IMR-90 (cell line): ENCODE data around the gene EDARADD. TPM values are rescaled to one million over a fixed set of nuclear protein-coding genes. Genes with fewer than 3 reads are reported as not detected.

Experiments
- ATAC-seq: fragments of 200-7000 bp; cut with Tn5 transposase; 2 replicates; pipeline ENCODE4 v1.9.1; 2020; ENCODE audit warnings: low read depth, mild to moderate bottlenecking, moderate library complexity
- BruUV-seq: library from RNA; stranded (reverse); fragments of 400-500 nt; replicated peaks from 2 replicates; lab custom pipeline; 2021; lab: Mats Ljungman, UMichigan
- CTCF ChIA-PET: fragments of 300-600 bp; formaldehyde crosslinking; extraction: SDS; loops from one replicate; lab custom pipeline; 2021; ENCODE audit warnings: antibody characterized with exemption; lab: Yijun Ruan, JAX
- POLR2A ChIA-PET: fragments of 300-600 bp; sonication (Branson Sonifier 250); formaldehyde crosslinking; loops from one replicate; lab custom pipeline; 2022; ENCODE audit warnings: antibody characterized with exemption; ENCODE audit not compliant: unreplicated experiment; lab: Charles Lee
- DNase-seq: peaks from one replicate; pipeline ENCODE4 v3.0.0; 2013
- H2AFZ ChIP-seq: replicated peaks from 2 replicates; pipeline ENCODE3; 2013; ENCODE audit warnings: low read length, mild to moderate bottlenecking; ENCODE audit not compliant: poor library complexity
- H2AK5ac ChIP-seq: 2 replicates; pipeline ENCODE4 v1.6.1; 2013; ENCODE audit warnings: low read depth, low read length, inconsistent platforms
- H2AK9ac ChIP-seq: replicated peaks from 2 replicates; pipeline ENCODE3; 2013; ENCODE audit warnings: mild to moderate bottlenecking, low read depth, low read length, moderate library complexity; ENCODE audit not compliant: poor library complexity
- H2BK120ac ChIP-seq: 2 replicates; pipeline ENCODE4 v1.6.1; 2013; ENCODE audit warnings: low read depth, low read length, inconsistent platforms
- H2BK15ac ChIP-seq: 3 replicates; pipeline ENCODE4 v1.6.1; 2013; ENCODE audit warnings: low read depth, low read length, inconsistent platforms
- H2BK20ac ChIP-seq: 2 replicates; pipeline ENCODE4 v1.6.1; 2013; ENCODE audit warnings: low read depth, mild to moderate bottlenecking, inconsistent platforms, low read length, moderate library complexity
- H2BK5ac ChIP-seq: 2 replicates; pipeline ENCODE4 v1.6.1; 2013; ENCODE audit warnings: mild to moderate bottlenecking, low read depth, low read length, inconsistent platforms; ENCODE audit not compliant: poor library complexity, severe bottlenecking
- H3K14ac ChIP-seq: replicated peaks from 2 replicates; pipeline ENCODE4 v1.6.1; 2013; ENCODE audit warnings: low read depth, low read length, inconsistent platforms
- H3K18ac ChIP-seq: 2 replicates; pipeline ENCODE4 v1.6.1; 2013; ENCODE audit warnings: low read depth, low read length, control low read depth
- H3K23ac ChIP-seq: 2 replicates; pipeline ENCODE4 v1.6.1; 2013; ENCODE audit warnings: low read depth, low read length, inconsistent platforms
- H3K27ac ChIP-seq: 2 replicates; pipeline ENCODE4 v1.5.1; 2013; ENCODE audit warnings: mild to moderate bottlenecking, control low read depth, low read length; ENCODE audit not compliant: insufficient read depth
- H3K27me3 ChIP-seq: 2 replicates; pipeline ENCODE4 v1.6.1; 2013; ENCODE audit warnings: low read length; ENCODE audit not compliant: control insufficient read depth, insufficient read depth
- H3K36me3 ChIP-seq: 2 replicates; pipeline ENCODE4 v1.6.1; 2013; ENCODE audit warnings: low read length, mixed read lengths; ENCODE audit not compliant: control insufficient read depth, insufficient read depth
- H3K4ac ChIP-seq: 2 replicates; pipeline ENCODE4 v1.6.1; 2013; ENCODE audit warnings: low read depth, low read length, inconsistent platforms
- H3K4me1 ChIP-seq: 2 replicates; pipeline ENCODE4 v1.6.1; 2013; ENCODE audit warnings: low read length, mixed read lengths; ENCODE audit not compliant: control insufficient read depth, insufficient read depth
- H3K4me2 ChIP-seq: 2 replicates; pipeline ENCODE4 v1.6.1; 2013; ENCODE audit warnings: low read depth, mild to moderate bottlenecking, control low read depth, low read length, moderate library complexity
- H3K4me3 ChIP-seq: 2 replicates; pipeline ENCODE4 v1.5.1; 2013; ENCODE audit warnings: low read depth, mild to moderate bottlenecking, control low read depth, low read length, moderate library complexity; ENCODE audit not compliant: insufficient read depth
- H3K56ac ChIP-seq: 2 replicates; pipeline ENCODE4 v1.6.1; 2013; ENCODE audit warnings: low read length, inconsistent platforms; ENCODE audit not compliant: insufficient read depth; ENCODE audit errors: extremely low read depth
- H3K79me1 ChIP-seq, 2 experiments: 2 replicates each; pipeline ENCODE4 v1.6.1; 2013; ENCODE audit warnings: low read length in 2 of 2, inconsistent platforms in 1 of 2, low read depth in 1 of 2
- H3K9ac ChIP-seq: 2 replicates; pipeline ENCODE4 v1.6.1; 2013; ENCODE audit warnings: low read depth, low read length, control low read depth
- H3K9me1 ChIP-seq: 2 replicates; pipeline ENCODE4 v1.6.1; 2013; ENCODE audit warnings: low read length, inconsistent platforms; ENCODE audit not compliant: insufficient read depth
- H3K9me3 ChIP-seq: 2 replicates; pipeline ENCODE4 v1.6.1; 2013; ENCODE audit warnings: low read length; ENCODE audit not compliant: control insufficient read depth, insufficient read depth
- H4K20me1 ChIP-seq: 2 replicates; pipeline ENCODE4 v1.6.1; 2013; ENCODE audit warnings: low read length, inconsistent platforms; ENCODE audit not compliant: insufficient read depth
- H4K5ac ChIP-seq: 2 replicates; pipeline ENCODE4 v1.6.1; 2013; ENCODE audit warnings: mild to moderate bottlenecking, low read depth, low read length, control low read depth
- H4K8ac ChIP-seq, 2 experiments: 2 replicates each; pipeline ENCODE4 v1.6.1; 2013; ENCODE audit warnings: low read depth in 2 of 2, low read length in 2 of 2, control low read depth in 1 of 2, inconsistent platforms in 1 of 2
- H4K91ac ChIP-seq: 2 replicates; pipeline ENCODE4 v1.6.1; 2013; ENCODE audit warnings: low read depth, low read length, inconsistent platforms; ENCODE audit not compliant: insufficient read depth
- BHLHE40 ChIP-seq: fragments of 150-350 bp; IDR thresholded peaks from 2 replicates; pipeline ENCODE4 v1.6.1; 2016; ENCODE audit warnings: mild to moderate bottlenecking, low read depth, low read length
- CEBPB ChIP-seq: IDR thresholded peaks from 2 replicates; pipeline ENCODE4 v1.6.1; 2012; ENCODE audit warnings: low read depth, low read length, improper control_type of control experiment
- ELK1 ChIP-seq: fragments of 150-350 bp; IDR thresholded peaks from 2 replicates; pipeline ENCODE4 v1.6.1; 2016; ENCODE audit warnings: low read depth, mild to moderate bottlenecking, low read length, moderate library complexity, borderline replicate concordance
- FOS ChIP-seq: fragments of 150-350 bp; IDR thresholded peaks from 2 replicates; pipeline ENCODE4 v1.6.1; 2016; ENCODE audit warnings: low read depth, low read length
- MAFK ChIP-seq: IDR thresholded peaks from 2 replicates; pipeline ENCODE4 v1.6.1; 2012; ENCODE audit warnings: low read depth, low read length, improper control_type of control experiment
- MAZ ChIP-seq: IDR thresholded peaks from 2 replicates; pipeline ENCODE4 v1.6.1; 2012; ENCODE audit warnings: low read depth, mild to moderate bottlenecking, low read length, improper control_type of control experiment, moderate library complexity, borderline replicate concordance
- MXI1 ChIP-seq: IDR thresholded peaks from 2 replicates; pipeline ENCODE4 v1.6.1; 2012; ENCODE audit warnings: low read depth, mild to moderate bottlenecking, low read length, moderate library complexity, borderline replicate concordance
- NFE2L2 ChIP-seq: fragments of 150-350 bp; IDR thresholded peaks from 2 replicates; pipeline ENCODE4 v1.6.1; 2016; ENCODE audit warnings: low read depth, mild to moderate bottlenecking, low read length
- POLR2A ChIP-seq: IDR thresholded peaks from 2 replicates; pipeline ENCODE4 v1.6.1; 2012; ENCODE audit warnings: mild to moderate bottlenecking, low read depth, low read length
- RAD21 ChIP-seq: IDR thresholded peaks from 2 replicates; pipeline ENCODE4 v1.6.1; 2012; ENCODE audit warnings: low read length, improper control_type of control experiment
- RCOR1 ChIP-seq: IDR thresholded peaks from 2 replicates; pipeline ENCODE4 v1.6.1; 2012; ENCODE audit warnings: mild to moderate bottlenecking, low read length, improper control_type of control experiment; ENCODE audit not compliant: insufficient replicate concordance
- RFX5 ChIP-seq: IDR thresholded peaks from 2 replicates; pipeline ENCODE4 v1.8.0; 2012; ENCODE audit warnings: low read depth, mild to moderate bottlenecking, low read length, moderate library complexity
- SMC3 ChIP-seq: fragments of 150-350 bp; IDR thresholded peaks from 2 replicates; pipeline ENCODE4 v1.6.1; 2016; ENCODE audit warnings: low read depth, mild to moderate bottlenecking, antibody characterized with exemption, low read length, moderate library complexity
- USF2 ChIP-seq: fragments of 150-350 bp; IDR thresholded peaks from 2 replicates; pipeline ENCODE4 v1.6.1; 2017; ENCODE audit warnings: mild to moderate bottlenecking, antibody characterized with exemption, low read length, low read depth
- WGBS, 2 experiments: methylation state at CpG; one replicate each; pipeline versions ENCODE4 v1.1.5 to v1.1.7; 2013; ENCODE audit warnings: missing lambda C conversion rate in 2 of 2; ENCODE audit not compliant: insufficient read length in 1 of 2; ENCODE audit errors: extremely low coverage in 2 of 2; 5-methylcytosine and 5-hydroxymethylcytosine counted together
- dilution Hi-C: fragments of 300-500 bp; cut with HindIII; formaldehyde crosslinking; loops from one replicate; pipeline ENCODE4 v1.14.3; 2018; ENCODE audit warnings: low sequenced_read_pairs; ENCODE audit not compliant: unreplicated experiment
- in situ Hi-C: fragments of 300-500 bp; cut with MboI; formaldehyde crosslinking; loops from 3 replicates; pipeline ENCODE4 v1.14.3; 2019; ENCODE audit warnings: low sequenced_read_pairs, inconsistent platforms, mixed read lengths
- intact Hi-C: fragments of 100-400 bp; cut with micrococcal nuclease; formaldehyde crosslinking; loops from 2 replicates; pipeline ENCODE4 v1.10.0; 2022
- polyA plus RNA-seq, 3 experiments: library from polyadenylated mRNA; depleted of rRNA; stranded (reverse); fragments of >200 nt; gene quantifications; 2 replicates each; pipeline ENCODE4 v1.2.3, GENCODE V29; 2012; ENCODE audit warnings: low replicate concordance in 1 of 3
- total RNA-seq: library from RNA; depleted of rRNA; stranded (reverse); fragments of >200 nt; gene quantifications from 2 replicates; pipeline ENCODE4 v1.2.3, GENCODE V29; 2012

Gene EDARADD
- total and polyA plus RNA-seq, 2 of the 4 experiments (the other 2 are of a cell fraction) = not detected

GRCh38 chr1:236407059-236407458 lies 13.0 kb downstream of the EDARADD start:
- H3K23ac ChIP-seq = no peak overlapping the region
- no peak overlapping the region for H3K27ac ChIP-seq
- H3K4me2 ChIP-seq = no peak overlapping the region
- intact Hi-C loops (no loop called here), dilution Hi-C loops (no loop called here), in situ Hi-C loops (no loop called here)
- no peak overlapping the region for H3K14ac ChIP-seq
- H2BK5ac ChIP-seq = no peak overlapping the region
- BruUV-seq = no TSS peak
- DNase-seq = no peak
- H4K20me1 ChIP-seq = no peaks in the 10 kb centered on the region
- POLR2A ChIA-PET = no interaction called here
- no peaks in the 10 kb centered on the region for H3K9me3 ChIP-seq
- H3K27me3 ChIP-seq = no peaks in the 10 kb centered on the region
- no peak overlapping the region for H3K4me3 ChIP-seq
- no peak for ATAC-seq
- CTCF ChIA-PET = no interaction called here
- H3K4me1 ChIP-seq = no peaks in the 10 kb centered on the region
- H2BK120ac ChIP-seq = no peak overlapping the region
- H3K79me1 ChIP-seq = no peaks in the 10 kb centered on the region
- WGBS, 2 experiments = 18% methylated on average over 2 of the region's 5 CpGs; no CpG with 5 or more reads in 1 of the 2 experiments
- H2AK9ac ChIP-seq = no peak overlapping the region
- no peak overlapping the region for H2AFZ ChIP-seq
- H3K9ac ChIP-seq = no peak overlapping the region
- no peak overlapping the region for H4K91ac ChIP-seq
- H3K36me3 ChIP-seq = no peaks in the 10 kb centered on the region
- no peak overlapping the region for H3K56ac ChIP-seq
- H3K18ac ChIP-seq = no peak overlapping the region
- H2AK5ac ChIP-seq = no peak overlapping the region
- no peak overlapping the region for H3K4ac ChIP-seq
- no peak overlapping the region for H4K8ac ChIP-seq
- no peaks in the 10 kb centered on the region for H3K9me1 ChIP-seq
- H4K5ac ChIP-seq = no peak overlapping the region
- no peak for TF ChIP-seq POLR2A
- TF ChIP-seq BHLHE40 = no peak
- no peak for TF ChIP-seq RAD21
- TF ChIP-seq MAZ = no peak
- no peak for TF ChIP-seq USF2
- no peak for TF ChIP-seq RFX5
- no peak for TF ChIP-seq ELK1
- no peak for TF ChIP-seq MAFK
- TF ChIP-seq FOS = no peak
- TF ChIP-seq MXI1 = no peak
- TF ChIP-seq CEBPB = no peak
- TF ChIP-seq SMC3 = no peak
- no peak for TF ChIP-seq RCOR1
- TF ChIP-seq NFE2L2 = no peak
- no peak overlapping the region for H2BK15ac ChIP-seq
- H2BK20ac ChIP-seq = no peak overlapping the region
